Upper lobe of right lung (tissue), 1 donor: ENCODE data around the gene MRTFA. TPM values are rescaled to one million over a fixed set of nuclear protein-coding genes. Genes with fewer than 3 reads are reported as not detected.

Experiments
- ATAC-seq: fragments of 200-7000 bp; cut with Tn5 transposase; one replicate; pipeline ENCODE4 v1.9.1; 2020; ENCODE audit warnings: mild to moderate bottlenecking, moderate library complexity
- DNase-seq: peaks from one replicate; pipeline ENCODE4 v3.0.0-alpha.2; 2020
- H3K27ac ChIP-seq: fragments of 200-600 bp; one replicate; pipeline ENCODE4 v1.8.0; 2022
- H3K27me3 ChIP-seq: fragments of 200-600 bp; one replicate; pipeline ENCODE4 v1.8.0; 2022; ENCODE audit warnings: mild to moderate bottlenecking
- H3K36me3 ChIP-seq: fragments of 200-600 bp; one replicate; pipeline ENCODE4 v1.8.0; 2022
- H3K4me1 ChIP-seq: fragments of 200-600 bp; one replicate; pipeline ENCODE4 v1.8.0; 2022
- H3K4me3 ChIP-seq: fragments of 200-600 bp; one replicate; pipeline ENCODE4 v1.8.0; 2022; ENCODE audit warnings: mild to moderate bottlenecking
- H3K9me3 ChIP-seq: fragments of 200-600 bp; one replicate; pipeline ENCODE4 v1.8.0; 2022
- CTCF ChIP-seq: fragments of 200-600 bp; IDR thresholded peaks from one replicate; pipeline ENCODE4 v1.8.0; 2022; ENCODE audit warnings: antibody characterized with exemption
- intact Hi-C: fragments of 100-400 bp; cut with DNase I; formaldehyde crosslinking; loops from one replicate; pipeline ENCODE4 v1.11.0; 2022
- total RNA-seq: library from RNA; stranded (reverse); fragmentation: NEBNext Ultra II Directional; extraction: Animal tissue kit (Norgen Biotek cat#: 25700); gene quantifications from one replicate; pipeline ENCODE4 v1.2.1, GENCODE V29; 2021
- donor health status: DM: no; HTN: yes; CAD: no; lungs with severe emphysema.

The MRTFA gene
- total RNA-seq, 1 donor from 2014 or later = 60.4 TPM

GRCh38 chr22:40624770-40625169, 11.7 kb downstream of the MRTFA start:
- H3K36me3 ChIP-seq = no peaks in the 10 kb centered on the region
- DNase-seq = no peak
- peaks cover 11% of the 10 kb centered on the region for H3K4me1 ChIP-seq
- no peak overlapping the region for H3K27ac ChIP-seq
- no peak for TF ChIP-seq CTCF
- intact Hi-C loops = no loop called here
- H3K4me3 ChIP-seq = no peak overlapping the region
- no peaks in the 10 kb centered on the region for H3K27me3 ChIP-seq
- ATAC-seq = no peak
- H3K9me3 ChIP-seq = no peaks in the 10 kb centered on the region

GRCh38 chr22:40621309-40622151, 15.0 kb downstream of the MRTFA start:
- TF ChIP-seq CTCF = no peak
- Histone ChIP-seq H3K9me3 (no peaks in the 10 kb centered on the region), H3K27ac (no peak overlapping the region), H3K27me3 (no peaks in the 10 kb centered on the region), H3K4me3 (no peak overlapping the region), H3K36me3 (no peaks in the 10 kb centered on the region), H3K4me1 (peaks cover 4% of the 10 kb centered on the region)
- ATAC-seq = peak; percentile 43
- intact Hi-C loops = no loop called here
- DNase-seq = no peak

DNA sequence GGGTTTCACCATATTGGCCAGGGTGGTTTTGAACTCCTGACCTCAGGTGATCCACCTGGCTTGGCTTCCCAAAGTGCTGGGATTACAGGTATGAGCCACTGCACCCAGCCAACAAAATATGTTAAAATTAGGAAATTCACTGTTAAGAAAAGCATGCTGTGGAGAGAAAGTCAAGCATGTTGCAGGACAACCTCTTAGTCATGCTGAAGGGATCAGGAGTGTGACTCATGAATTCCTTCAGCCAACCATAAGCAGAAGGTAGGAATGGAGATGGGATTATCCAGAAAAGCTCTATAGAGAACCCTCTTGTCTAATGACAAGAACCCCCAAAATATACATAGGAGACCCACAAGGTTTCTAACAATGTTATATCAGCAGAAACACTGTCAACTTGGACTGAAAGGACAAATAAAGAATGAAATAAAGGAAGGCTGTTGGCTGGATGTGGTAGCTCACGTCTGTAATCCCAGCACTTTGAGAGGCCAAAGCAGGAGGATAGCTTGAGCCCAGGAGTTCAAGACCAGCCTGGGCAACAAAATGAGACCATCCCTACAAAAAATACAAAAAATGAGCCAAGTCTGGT, 16.0 kb downstream of the MRTFA start:
- no peak overlapping the region for H3K4me3 ChIP-seq
- no peaks in the 10 kb centered on the region for H3K9me3 ChIP-seq
- H3K27me3 ChIP-seq = no peaks in the 10 kb centered on the region
- H3K36me3 ChIP-seq = no peaks in the 10 kb centered on the region
- no peak overlapping the region for H3K27ac ChIP-seq
- no peak for DNase-seq
- H3K4me1 ChIP-seq = peaks cover 4% of the 10 kb centered on the region
- intact Hi-C loops = no loop called here
- no peak for TF ChIP-seq CTCF
- no peak for ATAC-seq

GRCh38 chr22:40618400-40618799, 18.1 kb downstream of the MRTFA start:
- Histone ChIP-seq H3K9me3 (no peaks in the 10 kb centered on the region), H3K4me1 (no peaks in the 10 kb centered on the region), H3K27me3 (no peaks in the 10 kb centered on the region), H3K27ac (no peak overlapping the region), H3K36me3 (no peaks in the 10 kb centered on the region), H3K4me3 (no peak overlapping the region)
- ATAC-seq = no peak
- no peak for DNase-seq
- no peak for TF ChIP-seq CTCF
- intact Hi-C loops = no loop called here

DNA sequence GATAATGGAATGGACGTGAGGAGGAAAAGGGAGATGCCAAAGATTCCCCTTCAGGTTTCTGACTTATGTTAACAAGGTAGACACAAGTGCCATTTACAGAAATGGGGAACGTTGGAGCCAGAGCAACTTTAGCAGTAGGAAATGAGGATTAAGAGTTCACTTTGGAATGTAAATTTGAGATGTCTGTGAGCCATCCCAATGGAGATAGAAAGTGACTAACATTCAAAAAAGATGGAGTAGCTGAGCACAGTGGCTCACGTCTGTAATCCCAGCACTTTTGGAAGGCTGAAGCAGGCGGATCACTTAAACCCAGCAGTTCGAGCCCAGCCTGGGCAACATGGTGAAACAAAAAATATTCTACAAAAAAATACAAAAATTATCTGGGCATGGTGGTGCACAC, 19.9 kb downstream of the MRTFA start:
- H3K27me3 ChIP-seq = no peaks in the 10 kb centered on the region
- H3K9me3 ChIP-seq = no peaks in the 10 kb centered on the region
- no peak for TF ChIP-seq CTCF
- no peaks in the 10 kb centered on the region for H3K4me1 ChIP-seq
- no peaks in the 10 kb centered on the region for H3K36me3 ChIP-seq
- intact Hi-C loops = no loop called here
- H3K4me3 ChIP-seq = no peak overlapping the region
- ATAC-seq (no peak), DNase-seq (no peak)
- no peak overlapping the region for H3K27ac ChIP-seq
